PFSK-1 (cell line): Measurements from ENCODE around the gene BCL2.

Source experiments
- FOXP2 ChIP-seq: optimal IDR thresholded peaks from 2 replicates; pipeline ENCODE3; 2011; ENCODE audit warnings: borderline replicate concordance, control low read depth, inconsistent platforms; ENCODE audit not compliant: insufficient read depth; ENCODE audit errors: extremely low read length, extremely low read depth
- POLR2AphosphoS5 ChIP-seq: IDR thresholded peaks from 2 replicates; pipeline ENCODE4 v1.6.1; 2012; ENCODE audit warnings: low read depth, mild to moderate bottlenecking, control low read depth, low read length, moderate library complexity
- SIN3A ChIP-seq: IDR thresholded peaks from 2 replicates; pipeline ENCODE4 v1.6.1; 2012; ENCODE audit warnings: mild to moderate bottlenecking, low read length, moderate library complexity, borderline replicate concordance; ENCODE audit not compliant: insufficient read depth
- TAF1 ChIP-seq: IDR thresholded peaks from 2 replicates; pipeline ENCODE4 v1.6.1; 2012; ENCODE audit warnings: low read length, control low read depth, borderline replicate concordance; ENCODE audit not compliant: insufficient read depth
- TF ChIP-seq, protein P1 (sequence below), 2 experiments: IDR thresholded peaks; 2 replicates each; pipeline versions ENCODE4 v1.6.1 to v1.8.0; 2011 to 2012; ENCODE audit warnings: low read depth in 2 of 2, low read length in 2 of 2, control low read depth in 1 of 2, inconsistent platforms in 1 of 2, mild to moderate bottlenecking in 1 of 2, moderate library complexity in 1 of 2; ENCODE audit not compliant: insufficient read depth in 1 of 2

DNA sequence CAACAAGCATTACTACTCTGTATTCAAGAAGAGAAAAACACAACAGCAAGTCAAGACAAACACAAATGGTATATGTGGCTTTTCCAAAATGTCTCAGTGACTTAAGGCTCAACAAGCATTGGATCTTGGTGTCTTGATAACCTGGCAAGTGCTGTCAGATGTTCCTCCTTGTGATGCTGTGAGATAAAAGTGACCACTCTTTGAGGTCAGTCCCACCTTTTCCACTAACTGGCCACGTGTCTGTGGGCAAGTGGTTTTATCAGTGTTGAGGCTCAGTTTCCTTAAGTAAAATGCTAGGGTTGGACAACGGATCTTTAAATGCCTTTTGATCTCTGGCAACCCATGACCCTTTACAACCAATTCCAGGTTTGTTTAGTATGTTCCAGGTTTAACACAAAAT lies 98.7 kb downstream of the BCL2 start:
- TF ChIP-seq, protein P1, sequence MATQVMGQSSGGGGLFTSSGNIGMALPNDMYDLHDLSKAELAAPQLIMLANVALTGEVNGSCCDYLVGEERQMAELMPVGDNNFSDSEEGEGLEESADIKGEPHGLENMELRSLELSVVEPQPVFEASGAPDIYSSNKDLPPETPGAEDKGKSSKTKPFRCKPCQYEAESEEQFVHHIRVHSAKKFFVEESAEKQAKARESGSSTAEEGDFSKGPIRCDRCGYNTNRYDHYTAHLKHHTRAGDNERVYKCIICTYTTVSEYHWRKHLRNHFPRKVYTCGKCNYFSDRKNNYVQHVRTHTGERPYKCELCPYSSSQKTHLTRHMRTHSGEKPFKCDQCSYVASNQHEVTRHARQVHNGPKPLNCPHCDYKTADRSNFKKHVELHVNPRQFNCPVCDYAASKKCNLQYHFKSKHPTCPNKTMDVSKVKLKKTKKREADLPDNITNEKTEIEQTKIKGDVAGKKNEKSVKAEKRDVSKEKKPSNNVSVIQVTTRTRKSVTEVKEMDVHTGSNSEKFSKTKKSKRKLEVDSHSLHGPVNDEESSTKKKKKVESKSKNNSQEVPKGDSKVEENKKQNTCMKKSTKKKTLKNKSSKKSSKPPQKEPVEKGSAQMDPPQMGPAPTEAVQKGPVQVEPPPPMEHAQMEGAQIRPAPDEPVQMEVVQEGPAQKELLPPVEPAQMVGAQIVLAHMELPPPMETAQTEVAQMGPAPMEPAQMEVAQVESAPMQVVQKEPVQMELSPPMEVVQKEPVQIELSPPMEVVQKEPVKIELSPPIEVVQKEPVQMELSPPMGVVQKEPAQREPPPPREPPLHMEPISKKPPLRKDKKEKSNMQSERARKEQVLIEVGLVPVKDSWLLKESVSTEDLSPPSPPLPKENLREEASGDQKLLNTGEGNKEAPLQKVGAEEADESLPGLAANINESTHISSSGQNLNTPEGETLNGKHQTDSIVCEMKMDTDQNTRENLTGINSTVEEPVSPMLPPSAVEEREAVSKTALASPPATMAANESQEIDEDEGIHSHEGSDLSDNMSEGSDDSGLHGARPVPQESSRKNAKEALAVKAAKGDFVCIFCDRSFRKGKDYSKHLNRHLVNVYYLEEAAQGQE (IDR thresholded peaks at IDR 0.05; ENCODE audit: insufficient read depth in 1 of 2, low read depth in 2 of 2, low read length in 2 of 2), result no peak
- TF ChIP-seq TAF1 (no peak), POLR2AphosphoS5 (no peak), SIN3A (no peak), FOXP2 (no peak)
